ENCODE data around the gene PPL. TPM values are rescaled to one million over a fixed set of nuclear protein-coding genes. Genes with fewer than 3 reads are reported as not detected.

PPL gene
- total and polyA plus RNA-seq, 2 of the 13 experiments (the other 11 are each of a cell fraction or from before 2014, with no cell fraction given) = 5.7 to 6.6 TPM

DNA sequence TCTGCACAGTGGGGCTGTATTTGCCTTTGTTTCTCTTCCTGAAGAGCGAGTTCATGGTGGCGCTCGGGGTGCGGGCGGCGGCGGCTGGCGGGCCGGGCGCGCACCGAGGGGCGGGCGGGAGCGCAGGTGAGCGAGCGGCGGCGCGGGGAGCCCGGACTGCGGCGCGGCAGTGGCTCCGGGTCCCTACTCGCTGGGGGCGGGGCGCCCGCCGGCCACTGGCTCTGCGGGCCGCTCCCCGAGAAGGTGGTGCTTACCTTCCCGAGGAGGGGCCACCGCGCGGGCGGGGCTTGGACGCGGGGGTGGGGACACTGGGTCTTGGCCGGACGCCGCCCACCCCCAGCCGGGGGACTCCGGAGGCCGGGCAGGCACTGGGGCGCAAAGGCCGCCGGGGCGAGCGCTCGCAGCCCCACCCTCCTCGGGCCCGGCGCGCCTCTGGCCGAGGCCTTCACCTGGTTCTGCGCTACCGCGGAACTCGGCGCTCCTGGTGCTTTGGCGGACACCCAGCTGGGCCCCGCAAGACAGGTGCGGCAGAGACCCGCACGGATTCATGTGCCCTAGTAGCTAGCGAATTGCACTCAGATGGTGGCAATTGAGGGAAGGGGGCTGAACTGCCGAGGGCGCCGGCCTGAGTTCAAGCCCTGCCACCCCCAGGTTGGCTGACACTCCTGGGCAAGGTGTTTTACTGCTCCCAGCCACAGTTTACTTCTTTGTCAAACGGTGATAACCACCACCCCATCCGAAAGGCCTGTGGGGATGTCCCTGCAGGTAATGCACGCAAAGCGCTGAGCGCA, at the start of gene PPL (continued):
- no peak for TF ChIP-seq PAF1 (CRISPR knock-in tag; IDR thresholded peaks at IDR 0.05)
- no peak for TF ChIP-seq MBD4 (IDR thresholded peaks at IDR 0.05; ENCODE audit: borderline replicate concordance, low read length)
- TF ChIP-seq EED (CRISPR knock-in tag; IDR thresholded peaks at IDR 0.05) = no peak
- TF ChIP-seq, protein P1, sequence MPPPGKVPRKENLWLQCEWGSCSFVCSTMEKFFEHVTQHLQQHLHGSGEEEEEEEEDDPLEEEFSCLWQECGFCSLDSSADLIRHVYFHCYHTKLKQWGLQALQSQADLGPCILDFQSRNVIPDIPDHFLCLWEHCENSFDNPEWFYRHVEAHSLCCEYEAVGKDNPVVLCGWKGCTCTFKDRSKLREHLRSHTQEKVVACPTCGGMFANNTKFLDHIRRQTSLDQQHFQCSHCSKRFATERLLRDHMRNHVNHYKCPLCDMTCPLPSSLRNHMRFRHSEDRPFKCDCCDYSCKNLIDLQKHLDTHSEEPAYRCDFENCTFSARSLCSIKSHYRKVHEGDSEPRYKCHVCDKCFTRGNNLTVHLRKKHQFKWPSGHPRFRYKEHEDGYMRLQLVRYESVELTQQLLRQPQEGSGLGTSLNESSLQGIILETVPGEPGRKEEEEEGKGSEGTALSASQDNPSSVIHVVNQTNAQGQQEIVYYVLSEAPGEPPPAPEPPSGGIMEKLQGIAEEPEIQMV (CRISPR knock-in tag; IDR thresholded peaks at IDR 0.05; ENCODE audit: low read depth) = peak; percentile 53
- TF ChIP-seq SNRNP70 (IDR thresholded peaks at IDR 0.05; ENCODE audit: low read depth, low read length) = no peak
- TF ChIP-seq SNAPC2 (CRISPR knock-in tag; IDR thresholded peaks at IDR 0.05) = no peak
- no peak for TF ChIP-seq ZNF570 (CRISPR knock-in tag; IDR thresholded peaks at IDR 0.05; ENCODE audit: borderline replicate concordance)
- no peak; the same call in 1 of the 2 replicates for TF ChIP-seq FOXO1 (CRISPR knock-in tag; IDR thresholded peaks at IDR 0.05)
- TF ChIP-seq HOXA3 (CRISPR knock-in tag; IDR thresholded peaks at IDR 0.05) = peak; percentile 30; the same call in 1 of the 2 replicates
- TF ChIP-seq ZNF773 (CRISPR knock-in tag; IDR thresholded peaks at IDR 0.05; ENCODE audit: borderline replicate concordance) = no peak
- TF ChIP-seq SPEN (CRISPR knock-in tag; IDR thresholded peaks at IDR 0.05; ENCODE audit: low read depth) = peak; percentile 93
- no peak for TF ChIP-seq ATM (IDR thresholded peaks at IDR 0.05; ENCODE audit: borderline replicate concordance)
- peak; percentile 73; the same call in 1 of the 2 replicates for TF ChIP-seq TERF1 (CRISPR knock-in tag; IDR thresholded peaks at IDR 0.05)
- TF ChIP-seq, protein P2, sequence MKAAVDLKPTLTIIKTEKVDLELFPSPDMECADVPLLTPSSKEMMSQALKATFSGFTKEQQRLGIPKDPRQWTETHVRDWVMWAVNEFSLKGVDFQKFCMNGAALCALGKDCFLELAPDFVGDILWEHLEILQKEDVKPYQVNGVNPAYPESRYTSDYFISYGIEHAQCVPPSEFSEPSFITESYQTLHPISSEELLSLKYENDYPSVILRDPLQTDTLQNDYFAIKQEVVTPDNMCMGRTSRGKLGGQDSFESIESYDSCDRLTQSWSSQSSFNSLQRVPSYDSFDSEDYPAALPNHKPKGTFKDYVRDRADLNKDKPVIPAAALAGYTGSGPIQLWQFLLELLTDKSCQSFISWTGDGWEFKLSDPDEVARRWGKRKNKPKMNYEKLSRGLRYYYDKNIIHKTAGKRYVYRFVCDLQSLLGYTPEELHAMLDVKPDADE (CRISPR knock-in tag; IDR thresholded peaks at IDR 0.05) = no peak; the same call in 1 of the 2 replicates
- TF ChIP-seq HNRNPK (IDR thresholded peaks at IDR 0.05; ENCODE audit: low read depth, low read length, poor library complexity, severe bottlenecking) = no peak
- peak; percentile 47; the same call in 1 of the 2 replicates for TF ChIP-seq ETV5 (CRISPR knock-in tag; IDR thresholded peaks at IDR 0.05; ENCODE audit: borderline replicate concordance)
- TF ChIP-seq PLSCR1 (CRISPR knock-in tag; IDR thresholded peaks at IDR 0.05; ENCODE audit: borderline replicate concordance) = no peak
- no peak for TF ChIP-seq ZNF496 (CRISPR knock-in tag; IDR thresholded peaks at IDR 0.05; ENCODE audit: insufficient replicate concordance)
- TF ChIP-seq FOXP1 (IDR thresholded peaks at IDR 0.05) = no peak
- no peak for TF ChIP-seq FOXP1 (CRISPR knock-in tag; IDR thresholded peaks at IDR 0.05)
- TF ChIP-seq KDM2A (CRISPR knock-in tag; IDR thresholded peaks at IDR 0.05; ENCODE audit: borderline replicate concordance, low read depth) = peak; percentile 52
- no peak for TF ChIP-seq PRMT3 (CRISPR knock-in tag; IDR thresholded peaks at IDR 0.05; ENCODE audit: borderline replicate concordance, low read depth)
- TF ChIP-seq HES4 (CRISPR knock-in tag; IDR thresholded peaks at IDR 0.05; ENCODE audit: borderline replicate concordance) = peak; percentile 81
- no peak for TF ChIP-seq ZNF703 (CRISPR knock-in tag; IDR thresholded peaks at IDR 0.05; ENCODE audit: borderline replicate concordance)
- peak; percentile 70 for TF ChIP-seq THAP11 (CRISPR knock-in tag; IDR thresholded peaks at IDR 0.05)
- TF ChIP-seq CEBPB (IDR thresholded peaks at IDR 0.05; ENCODE audit: borderline replicate concordance, low read depth, low read length) = no peak

All from HepG2 (cell line).